Activated CD8-positive, alpha-beta memory T cell treated with anti-CD3 and anti-CD28 coated beads for 36 hours (primary cell): ENCODE measurements around the gene GPANK1. TPM values are rescaled to one million over a fixed set of nuclear protein-coding genes. Genes with fewer than 3 reads are reported as not detected.

ENCODE experiments used
- CTCF ChIA-PET: fragments of 350-600 bp; sonication (Branson Sonifier 250); formaldehyde crosslinking; loops from one replicate; lab custom pipeline; 2021; ENCODE audit warnings: antibody characterized with exemption; lab: Charles Lee
- POLR2A ChIA-PET: fragments of 350-600 bp; sonication (Branson Sonifier 250); formaldehyde crosslinking; loops from one replicate; lab custom pipeline; 2021; ENCODE audit warnings: antibody characterized with exemption; lab: Charles Lee
- total RNA-seq, 2 experiments: library from RNA; stranded (reverse); gene quantifications; one replicate each; pipeline ENCODE4 v1.2.3, GENCODE V29; 2021

GPANK1 gene
- total RNA-seq, 2 experiments from 2014 or later = 44.6 to 45.1 TPM

GRCh38 chr6:31657406-31658157 is 7.2 kb downstream of the GPANK1 start:
- ChIA-PET POLR2A (no interaction called here), CTCF (interaction anchor here (0.9 kb wide), 1 partner anchor 165 kb away, joined by 3 read pairs; no protein-coding TSS in a partner anchor)

- CTCF ChIA-PET = interaction anchor here (1.0 kb wide), 1 partner anchor 90 kb away, joined by 4 read pairs; no protein-coding TSS in a partner anchor
Measured at GRCh38 chr6:31655349-31656237, 9.2 kb downstream of the GPANK1 start, which contains the start of gene APOM. Gene APOM, plus strand, starts transcription at chr6:31655894. Its CDS starts 73 bp downstream, at chr6:31655967.

GRCh38 chr6:31654574-31655348 is 10.0 kb downstream of the GPANK1 start:
- ChIA-PET CTCF (interaction anchor here (0.7 to 1.0 kb wide), 3 partner anchors 91 to 1298 kb away, joined by 3 to 4 read pairs (median 3); partner anchors contain the start of gene HLA-DMA), POLR2A (interaction anchor here (3.5 kb wide), 1 partner anchor 10 kb away, joined by 29 read pairs; the partner anchor contains the start of genes CSNK2B and GPANK1)

More at GRCh38 chr6:31655349-31656237, 9.2 kb downstream of the GPANK1 start, which contains the start of gene APOM:
- POLR2A ChIA-PET = no interaction called here

- CTCF ChIA-PET = interaction anchor here (0.5 to 2.5 kb wide), 9 partner anchors 8 to 1085 kb away, joined by 3 to 21 read pairs (median 4); partner anchors contain the start of genes C6orf47, GPANK1 and LY6G5B
- POLR2A ChIA-PET = interaction anchor here (0.6 to 3.5 kb wide), 12 partner anchors 7 to 1315 kb away, joined by 3 to 29 read pairs (median 4); partner anchors contain the start of genes ABHD16A, C6orf47, CSNK2B and GPANK1
Measured at GRCh38 chr6:31652925-31653724, 11.7 kb downstream of the GPANK1 start.

- CTCF ChIA-PET = interaction anchor here (0.6 to 2.5 kb wide), 7 partner anchors 9 to 1667 kb away, joined by 3 to 21 read pairs (median 4); partner anchors contain the start of genes C6orf47, GPANK1, LY6G5B and NCR3
Measured at GRCh38 chr6:31651602-31652191, 13.1 kb downstream of the GPANK1 start.

GRCh38 chr6:31645325-31645724 is 19.5 kb downstream of the GPANK1 start:
- ChIA-PET CTCF (interaction anchor here (1.7 kb wide), 1 partner anchor 25 kb away, joined by 3 read pairs; the partner anchor contains the start of gene PRRC2A), POLR2A (no interaction called here)

More at GRCh38 chr6:31651602-31652191, 13.1 kb downstream of the GPANK1 start:
- POLR2A ChIA-PET = interaction anchor here (0.8 to 3.5 kb wide), 8 partner anchors 9 to 175 kb away, joined by 3 to 29 read pairs (median 4); partner anchors contain the start of genes ABHD16A, C6orf47, CSNK2B and GPANK1

- ChIA-PET POLR2A (interaction anchor here (0.9 kb wide), 1 partner anchor 26 kb away, joined by 3 read pairs; the partner anchor contains the start of gene LY6G5B), CTCF (interaction anchor here (1.2 to 1.3 kb wide), 2 partner anchors 9 to 19 kb away, joined by 3 to 4 read pairs; no protein-coding TSS in a partner anchor)
Measured at GRCh38 chr6:31643818-31644454, 20.9 kb downstream of the GPANK1 start.

GRCh38 chr6:31642798-31643570 is 21.8 kb downstream of the GPANK1 start:
- ChIA-PET CTCF (interaction anchor here (1.3 kb wide), 1 partner anchor 10 kb away, joined by 3 read pairs; no protein-coding TSS in a partner anchor), POLR2A (interaction anchor here (0.9 kb wide), 1 partner anchor 27 kb away, joined by 3 read pairs; the partner anchor contains the start of gene LY6G5B)

- ChIA-PET POLR2A (interaction anchor here (0.9 kb wide), 1 partner anchor 8 kb away, joined by 3 read pairs; no protein-coding TSS in a partner anchor), CTCF (no interaction called here)
Measured at GRCh38 chr6:31641370-31641769, 23.4 kb downstream of the GPANK1 start.

- CTCF ChIA-PET = interaction anchor here (1.0 to 1.4 kb wide), 2 partner anchors 33 to 42 kb away, joined by 3 to 7 read pairs; no protein-coding TSS in a partner anchor
- POLR2A ChIA-PET = interaction anchor here (0.9 kb wide), 1 partner anchor 9 kb away, joined by 3 read pairs; no protein-coding TSS in a partner anchor
Measured at GRCh38 chr6:31640612-31641011, 24.2 kb downstream of the GPANK1 start.

- ChIA-PET CTCF (interaction anchor here (0.6 to 2.0 kb wide), 5 partner anchors 10 to 181 kb away, joined by 3 to 7 read pairs (median 5); partner anchors contain the start of gene BAG6), POLR2A (no interaction called here)
Measured at GRCh38 chr6:31639449-31639861, 25.3 kb downstream of the GPANK1 start.

GRCh38 chr6:31639043-31639442 is 25.8 kb downstream of the GPANK1 start:
- CTCF ChIA-PET = interaction anchor here (0.7 to 2.0 kb wide), 3 partner anchors 11 to 89 kb away, joined by 3 to 5 read pairs (median 5); partner anchors contain the start of gene BAG6

GRCh38 chr6:31636698-31637596 is 27.9 kb downstream of the GPANK1 start:
- ChIA-PET POLR2A (no interaction called here), CTCF (interaction anchor here (0.5 kb wide), 1 partner anchor 10 kb away, joined by 4 read pairs; no protein-coding TSS in a partner anchor)

More at GRCh38 chr6:31639043-31639442, 25.8 kb downstream of the GPANK1 start:
- POLR2A ChIA-PET = interaction anchor here (0.8 kb wide), 1 partner anchor 24 kb away, joined by 3 read pairs; no protein-coding TSS in a partner anchor
